Hair follicular keratinocyte (primary cell): ENCODE measurements around the gene RNFT1. TPM values are rescaled to one million over a fixed set of nuclear protein-coding genes. Genes with fewer than 3 reads are reported as not detected.

Experiments used
- total RNA-seq: library from RNA; depleted of rRNA; stranded (reverse); fragments of >200 nt; gene quantifications from 2 replicates; pipeline ENCODE4 v1.2.3, GENCODE V29; 2015

The RNFT1 gene
- 6.2 TPM in 2 replicates for total RNA-seq

GRCh38 chr17:59964482-59965328 lies at the start of gene RNFT1:
TSS of gene RNFT1 (minus strand) at chr17:59964740. CDS start at chr17:59964663, 77 bp downstream.

Other genes starting within 250 kb of the RNFT1 start
- 5.4 and 7.2 TPM in 2 replicates for gene TUBD1, start 71.8 kb downstream of the RNFT1 start, total RNA-seq
- gene RPS6KB1, start 71.6 kb downstream of the RNFT1 start, total RNA-seq = 8.1 and 9.8 TPM in 2 replicates
- gene HEATR6, start 114.2 kb upstream of the RNFT1 start, total RNA-seq = 11.6 and 12.8 TPM in 2 replicates
- not detected in 2 replicates for gene CA4, start 185.2 kb upstream of the RNFT1 start, total RNA-seq